Hematopoietic multipotent progenitor cell treated with erythropoietin and hydrocortisone succinate and interleukin-3 and kit ligand, for 4 days (in vitro differentiated cells): ENCODE results near the gene TMEM132D.

ENCODE experiments used
- DNase-seq: peaks from one replicate; pipeline ENCODE4 v3.0.0-alpha.2; 2015

TMEM132D gene

DNA sequence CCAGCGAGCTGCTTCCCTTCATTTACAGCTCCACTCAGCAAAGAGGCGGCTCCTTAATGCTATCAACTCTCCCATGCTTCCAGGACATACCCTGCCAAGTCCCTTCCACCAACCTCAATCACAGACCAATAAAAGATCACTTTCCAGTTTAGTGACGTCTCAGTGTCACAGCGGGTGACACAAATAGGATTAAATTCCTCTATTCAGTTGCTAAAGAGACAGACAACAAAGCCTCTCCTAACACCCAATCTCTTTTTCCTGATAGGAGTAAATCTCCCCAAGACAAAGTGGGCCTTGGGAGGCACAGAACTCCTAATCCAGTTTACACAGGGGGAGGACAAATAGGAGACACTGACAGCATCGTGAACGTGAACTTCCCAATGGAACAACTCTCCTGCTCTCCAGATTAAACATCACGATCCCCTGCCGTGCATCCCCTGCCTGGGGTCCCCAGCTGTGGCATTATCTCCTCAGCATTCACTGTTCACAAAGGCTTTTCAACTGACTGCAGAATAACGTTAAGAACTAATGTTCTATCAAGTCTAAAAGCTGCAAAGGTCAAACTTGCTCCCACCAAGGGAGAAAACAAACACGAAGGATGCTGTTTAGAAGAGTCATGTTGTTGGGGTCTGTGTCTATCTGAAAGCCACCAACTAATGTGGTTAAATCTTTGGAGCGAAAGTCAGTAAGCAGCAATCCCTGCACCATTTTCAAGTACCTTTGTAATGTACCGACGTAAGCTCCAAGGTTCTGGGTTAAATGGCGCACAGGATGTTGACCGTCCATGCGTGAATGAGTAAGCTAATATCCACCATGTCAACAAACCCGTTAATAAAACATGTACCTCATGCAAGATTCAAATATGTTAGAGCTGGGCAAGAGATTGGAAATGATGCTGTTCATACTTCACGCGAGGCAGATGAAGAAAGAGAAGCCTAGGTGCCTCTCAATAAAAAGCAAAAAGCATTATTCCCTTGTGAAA, 31.5 kb downstream of the TMEM132D start:
- DNase-seq: no peak

DNA sequence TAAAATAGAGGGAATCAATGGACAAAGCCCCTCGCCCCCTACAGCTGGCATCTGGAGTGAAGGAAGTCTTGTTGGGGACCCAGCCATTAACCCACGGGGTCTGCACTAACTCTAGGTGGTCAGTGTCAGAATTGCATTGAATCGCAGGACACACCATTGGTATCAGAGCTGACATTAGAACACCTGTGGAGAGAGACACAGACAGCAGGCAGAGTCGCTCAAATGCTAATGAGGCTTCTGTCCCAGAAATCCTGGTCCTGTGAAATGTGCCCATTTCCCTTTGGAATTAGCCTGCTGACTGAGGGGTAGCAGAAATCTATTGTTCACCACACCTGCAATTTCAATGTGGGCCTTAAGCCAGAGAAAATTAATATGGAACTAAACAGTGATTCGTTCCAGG, 33.0 kb downstream of the TMEM132D start:
- DNase-seq: no peak

DNA sequence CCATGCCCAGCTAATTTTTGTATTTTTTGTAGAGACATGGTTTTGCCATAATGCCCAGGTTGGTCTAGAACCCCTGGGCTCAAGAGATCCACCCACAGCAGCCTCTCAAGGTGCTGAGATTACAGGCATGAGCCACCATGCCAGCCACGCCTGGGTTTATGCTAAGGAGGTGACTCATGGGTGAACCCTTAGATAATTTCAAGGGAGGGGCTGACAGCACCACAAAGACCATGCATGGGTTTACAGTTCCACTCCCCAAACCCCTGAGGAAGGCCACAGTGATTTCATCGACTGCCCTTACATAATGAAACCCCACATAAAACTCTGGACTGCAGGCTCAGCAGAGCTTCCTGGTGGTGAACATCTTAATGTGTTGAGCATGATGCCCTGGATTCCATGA, 33.7 kb downstream of the TMEM132D start:
- DNase-seq: no peak

DNA sequence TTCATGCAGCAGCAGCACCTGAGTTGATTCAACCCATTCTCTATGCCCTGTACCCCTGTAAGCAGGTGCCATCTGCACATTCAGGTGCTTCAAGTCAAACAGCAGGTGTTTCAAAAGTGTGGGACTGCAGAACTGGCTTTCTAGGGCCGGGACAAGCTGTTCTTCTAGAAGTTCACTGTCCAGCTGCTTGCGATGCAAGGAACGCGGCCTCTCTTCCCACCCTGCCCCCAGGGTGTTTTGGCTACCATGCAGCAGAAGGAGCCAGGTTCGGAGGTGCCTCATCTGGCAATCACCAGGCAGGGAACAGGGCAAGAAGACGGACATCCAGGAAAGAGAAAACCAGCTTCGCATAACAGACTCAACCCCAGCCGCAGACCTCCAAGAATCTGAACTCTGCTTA, 35.2 kb downstream of the TMEM132D start:
- DNase-seq: no peak

DNA sequence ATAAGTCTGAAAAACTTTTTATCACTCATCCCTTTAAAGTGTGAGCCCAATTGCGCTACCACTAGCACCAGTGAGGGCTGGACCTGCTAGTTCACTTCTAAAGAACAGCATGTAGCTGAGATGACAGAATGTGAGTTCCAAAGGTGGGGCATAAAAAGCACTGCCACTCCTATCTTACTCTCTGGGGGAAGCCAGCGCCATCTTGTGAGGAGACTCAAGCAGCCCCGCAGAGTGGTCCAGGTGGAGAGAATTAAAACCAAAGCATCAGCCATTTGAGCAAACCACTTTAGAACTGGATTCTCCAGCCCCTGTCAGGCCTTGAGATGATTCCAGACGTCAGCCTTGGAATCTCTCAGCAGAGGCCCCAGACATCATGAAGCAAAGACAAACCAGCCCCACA, 39.9 kb downstream of the TMEM132D start:
- DNase-seq: no peak

DNA sequence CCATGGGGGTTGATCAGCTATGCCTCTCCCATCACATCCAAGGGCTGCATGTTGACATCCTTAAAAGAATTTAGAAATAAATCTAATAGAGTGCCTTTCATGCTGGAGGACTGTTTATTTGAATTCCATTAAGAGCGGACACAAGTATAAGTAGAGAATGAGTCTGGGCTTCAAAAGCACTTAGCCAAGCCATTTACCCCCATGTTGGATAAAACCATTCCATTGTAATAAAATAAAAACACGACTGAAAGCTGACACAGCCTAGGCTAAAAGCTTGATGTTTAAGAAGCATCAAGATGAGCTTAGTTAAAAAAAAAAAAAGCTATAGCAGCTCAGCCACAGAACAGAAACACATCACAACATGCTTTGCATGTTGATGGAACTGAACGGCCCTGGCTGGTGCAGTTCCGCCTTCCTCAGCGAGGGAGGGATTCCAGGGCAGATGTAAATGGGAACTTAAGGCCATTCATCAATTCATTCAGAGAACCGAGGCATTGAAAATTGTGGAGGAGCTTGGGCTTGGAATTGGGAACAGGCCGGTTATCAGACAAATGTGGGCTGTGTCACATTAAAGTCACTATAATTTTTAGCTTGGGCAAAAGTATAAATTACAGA, 41.2 kb downstream of the TMEM132D start:
- DNase-seq: no peak

DNA sequence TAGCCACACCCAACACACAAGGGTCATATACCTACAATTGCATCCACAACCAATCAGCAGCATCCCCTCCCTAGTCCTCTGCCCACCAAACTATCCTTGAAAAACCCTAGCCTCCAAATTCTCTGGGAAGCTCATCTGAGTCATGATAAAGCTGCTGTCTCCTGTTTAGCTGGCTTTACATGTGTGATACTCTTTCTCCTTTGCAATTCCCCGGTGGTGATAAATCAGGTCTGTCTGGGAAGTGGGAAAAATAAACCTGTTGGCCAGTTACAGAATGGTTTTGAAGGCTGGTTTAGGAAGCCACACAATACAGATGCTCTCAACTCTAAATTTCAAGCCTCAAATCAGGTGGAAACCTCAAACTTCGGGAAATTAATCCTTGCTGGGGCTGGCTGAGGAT, 41.9 kb downstream of the TMEM132D start:
- DNase-seq: no peak

DNA sequence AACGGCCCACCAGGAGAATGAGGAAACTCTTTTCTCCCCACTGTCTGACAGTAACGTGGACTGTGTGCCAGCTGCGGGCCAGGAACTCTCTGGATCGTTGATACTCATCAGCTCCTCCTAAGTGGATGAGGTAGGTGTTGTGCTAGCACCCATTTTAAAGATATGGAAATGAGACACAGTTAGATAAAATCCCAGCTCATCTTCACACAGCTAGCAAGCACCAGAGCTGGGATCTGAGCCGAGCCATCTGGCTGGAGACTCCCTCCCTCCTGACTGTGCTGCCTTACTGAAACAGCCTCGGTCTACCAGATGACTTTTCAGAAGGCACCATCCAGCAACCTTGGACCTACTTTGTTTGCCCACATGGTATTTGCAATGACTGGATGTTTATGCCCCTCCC, 49.2 kb downstream of the TMEM132D start:
- no peak for DNase-seq

DNA sequence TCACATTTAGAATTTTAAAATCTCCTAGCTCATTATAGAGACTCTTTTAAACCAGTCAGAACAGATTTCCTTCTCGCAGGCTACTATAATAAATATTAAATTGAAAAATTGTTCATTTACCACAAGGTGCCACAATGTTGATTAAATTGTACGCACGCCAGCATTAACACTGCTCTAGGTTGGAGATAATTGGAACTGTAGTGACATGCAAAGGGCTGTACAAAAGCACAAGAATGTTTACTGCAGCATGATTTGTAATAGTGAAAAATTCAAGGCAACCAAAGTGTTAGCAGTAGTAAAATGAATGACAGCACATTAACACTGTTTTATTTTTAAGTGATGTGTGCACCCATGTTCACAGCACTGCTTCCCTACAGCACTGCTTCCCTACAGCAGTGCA, 52.5 kb downstream of the TMEM132D start:
- no peak for DNase-seq

DNA sequence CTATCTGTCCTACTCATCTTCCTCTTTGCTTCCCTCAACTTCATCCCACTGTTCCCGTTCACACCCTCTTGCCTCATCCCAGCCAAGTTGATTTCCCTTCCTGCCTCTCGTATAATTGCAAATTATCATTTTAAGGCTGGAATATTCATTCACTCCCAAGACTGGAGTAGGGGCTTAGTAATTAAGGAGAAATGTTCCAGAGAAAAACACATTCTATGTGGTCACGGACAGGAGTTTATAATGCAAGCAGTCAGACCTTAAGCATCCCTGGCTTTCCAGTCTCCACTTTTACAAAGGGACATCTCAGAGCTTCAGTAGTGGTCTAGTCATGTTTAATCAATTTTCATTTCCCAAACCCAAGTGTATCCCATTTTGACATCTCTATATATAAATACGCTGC, 54.9 kb downstream of the TMEM132D start:
- DNase-seq: no peak

DNA sequence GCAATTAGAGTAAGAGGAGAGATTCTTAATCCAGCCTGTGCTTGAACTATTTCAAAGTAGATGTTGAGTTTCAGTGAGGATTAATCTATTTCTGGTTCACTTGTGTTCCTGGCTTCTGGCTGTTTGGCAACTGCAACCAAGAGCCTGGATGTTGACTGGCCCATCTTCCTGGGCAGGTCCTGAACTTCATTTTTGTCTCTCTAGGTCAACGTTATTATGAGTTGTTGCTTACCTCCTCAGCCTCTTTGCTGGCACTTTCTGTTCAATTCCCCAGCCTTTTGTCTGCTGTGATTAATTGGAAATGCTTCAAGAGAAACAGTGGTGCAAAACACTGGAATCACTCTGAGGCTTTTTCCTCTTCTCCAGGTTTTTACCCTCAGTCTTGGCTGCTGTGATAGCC, 56.8 kb downstream of the TMEM132D start:
- DNase-seq: no peak

DNA sequence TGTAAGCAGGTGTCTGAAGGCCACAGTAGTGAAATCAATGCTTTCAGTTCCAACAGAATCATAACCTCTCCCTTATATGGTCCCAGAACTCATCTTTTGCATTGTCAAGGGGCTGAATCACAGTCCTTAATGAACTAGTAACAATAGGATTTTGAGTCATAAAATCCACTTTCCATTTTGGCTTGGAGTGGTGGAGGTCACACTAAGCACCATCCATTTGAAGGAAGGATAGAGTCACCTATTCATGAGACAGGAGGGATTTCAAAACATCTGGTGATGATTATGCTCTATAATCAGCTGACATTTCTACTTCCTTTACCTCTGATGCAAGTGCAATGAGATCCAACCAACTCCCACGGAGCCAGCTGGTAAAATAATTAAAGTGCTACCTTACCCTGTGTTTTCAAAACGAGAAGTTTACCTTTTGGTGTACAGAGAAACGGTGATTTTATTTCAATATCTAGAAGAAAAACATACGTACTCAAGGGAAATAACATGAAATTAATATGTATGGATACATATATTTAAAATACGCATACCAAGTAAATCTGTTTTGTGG, 59.1 kb downstream of the TMEM132D start:
- no peak for DNase-seq

DNA sequence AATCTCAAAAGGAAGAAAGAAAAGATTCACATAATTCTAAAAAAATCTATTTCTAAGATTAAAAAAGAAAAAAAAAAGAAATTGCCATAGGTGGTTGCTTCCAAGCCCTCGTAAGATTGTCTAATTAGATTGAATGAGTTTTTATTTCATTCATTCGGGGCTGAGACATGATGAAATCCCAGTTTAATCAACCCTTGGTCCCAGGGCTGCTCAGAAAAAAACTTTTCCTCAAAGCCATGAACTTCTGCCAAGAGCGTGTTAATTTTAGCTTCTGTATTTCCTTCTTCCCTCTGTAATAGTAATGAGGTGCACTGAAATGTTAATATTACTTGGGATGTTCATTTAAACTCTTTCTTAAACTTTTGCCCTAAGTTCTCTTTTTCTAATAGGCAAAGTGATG, 62.6 kb downstream of the TMEM132D start:
- DNase-seq: no peak

DNA sequence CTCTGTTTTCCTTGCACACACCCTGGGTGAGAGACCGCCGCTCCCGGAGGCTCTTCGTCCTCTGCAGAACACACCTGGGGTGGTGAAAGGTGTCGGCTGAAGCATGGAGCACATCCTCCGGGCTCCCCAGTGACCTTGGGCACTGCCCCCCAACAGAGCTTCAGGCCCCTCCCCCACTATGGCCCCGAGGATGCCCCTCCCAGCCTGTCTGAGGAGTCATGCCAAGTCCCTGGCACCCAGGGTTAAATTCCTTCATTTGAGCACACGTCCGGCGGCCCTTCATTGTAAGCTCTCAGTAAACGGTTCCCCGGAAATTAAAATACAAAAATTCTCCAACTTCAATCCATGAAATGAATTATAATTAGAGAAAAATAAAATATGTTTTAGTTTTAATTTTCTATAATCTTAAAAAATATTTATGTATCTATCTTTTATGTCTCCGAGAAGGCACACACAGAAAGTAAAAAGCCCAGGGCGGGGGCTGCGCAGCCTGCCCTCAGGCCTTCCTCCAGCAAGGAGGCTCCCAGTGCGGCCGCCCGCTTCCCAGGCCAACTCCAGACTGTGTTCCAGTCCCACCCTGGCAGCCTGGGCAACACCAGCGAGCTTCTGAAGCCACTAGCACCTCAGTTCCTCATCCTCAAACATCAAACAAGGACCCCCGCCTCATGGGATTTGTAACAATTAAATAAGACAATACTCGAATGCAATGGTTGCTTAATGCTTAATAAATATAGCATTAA, 63.5 kb downstream of the TMEM132D start:
- DNase-seq: no peak

DNA sequence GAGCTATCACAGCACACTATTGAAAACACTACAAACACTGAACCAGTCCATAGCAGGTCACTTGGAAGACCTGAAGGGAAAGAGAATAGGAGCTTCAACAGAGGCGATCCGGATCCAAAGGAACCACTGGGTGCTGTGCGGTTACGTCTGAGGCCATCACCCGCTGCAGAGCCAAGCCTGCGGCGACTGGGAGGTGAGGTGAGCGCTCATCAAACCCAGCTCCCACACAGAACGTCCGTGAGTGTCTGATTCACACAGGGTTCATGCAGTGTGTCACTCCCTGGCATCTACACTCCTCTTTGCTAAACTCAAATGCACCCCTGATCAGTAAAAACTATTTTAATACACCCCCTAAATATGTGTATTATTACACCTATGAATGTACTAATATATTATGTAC, 64.1 kb downstream of the TMEM132D start:
- DNase-seq: no peak

DNA sequence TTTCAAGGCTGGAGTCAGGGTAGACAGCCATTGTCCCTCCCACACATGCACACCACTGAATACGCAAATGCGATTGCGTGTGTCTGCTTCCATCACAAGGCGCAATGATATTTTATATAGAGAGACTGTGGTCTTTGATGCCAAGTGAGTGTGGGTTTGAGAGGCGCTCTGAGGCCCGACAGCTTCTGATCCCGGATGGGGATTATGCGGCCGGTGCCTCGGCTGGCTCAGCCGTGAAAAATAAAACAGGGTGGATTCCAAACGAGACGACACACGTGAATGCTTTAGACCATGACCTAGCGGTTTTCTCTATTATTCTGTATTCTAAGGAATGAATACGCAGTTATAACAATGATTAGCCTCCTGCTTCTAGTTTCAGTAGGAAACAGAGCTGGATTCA, 72.5 kb downstream of the TMEM132D start:
- no peak for DNase-seq

DNA sequence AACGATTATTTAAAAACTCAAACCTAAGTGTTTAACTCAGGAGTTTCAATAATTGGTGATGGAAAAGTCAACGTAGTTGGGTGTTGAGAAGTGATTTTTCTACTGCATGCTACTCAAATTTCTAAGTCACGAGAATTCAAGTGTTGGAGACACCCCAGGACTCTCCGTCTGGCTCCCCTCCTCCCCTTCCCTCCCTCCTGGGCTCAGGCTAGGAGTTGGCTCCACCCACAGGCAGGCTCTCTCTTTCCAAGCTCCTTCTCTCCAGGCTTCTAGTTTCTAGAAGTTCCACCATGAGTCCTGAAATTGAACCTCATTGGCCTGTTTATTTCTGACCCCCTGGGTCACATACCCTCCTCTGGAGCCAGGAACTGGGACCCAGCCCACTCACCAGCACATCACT, 73.0 kb downstream of the TMEM132D start:
- DNase-seq: no peak

DNA sequence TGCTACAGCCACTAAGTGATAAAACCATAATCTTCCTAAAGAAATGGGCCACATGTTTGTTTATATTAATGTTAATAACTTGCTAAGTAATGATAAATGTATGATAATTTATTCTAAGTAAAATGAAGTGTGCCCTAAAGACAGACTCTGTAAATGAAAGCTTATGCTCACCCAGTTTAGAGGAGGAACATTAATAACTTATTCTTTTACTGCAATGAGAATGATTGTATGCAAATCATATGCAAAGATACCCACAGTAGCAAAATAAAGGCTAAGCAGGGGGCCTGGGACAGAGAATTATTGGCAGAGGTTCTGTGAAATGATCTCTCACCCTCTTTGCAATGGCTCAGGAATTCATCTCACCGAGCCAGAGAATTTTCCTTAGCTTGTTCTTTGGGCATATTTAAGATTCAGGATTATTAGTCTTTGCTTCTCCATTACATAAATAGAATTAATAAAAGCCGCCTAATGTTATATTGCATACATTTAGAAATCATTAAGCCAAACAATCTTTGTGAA, 75.9 kb downstream of the TMEM132D start:
- no peak for DNase-seq

DNA sequence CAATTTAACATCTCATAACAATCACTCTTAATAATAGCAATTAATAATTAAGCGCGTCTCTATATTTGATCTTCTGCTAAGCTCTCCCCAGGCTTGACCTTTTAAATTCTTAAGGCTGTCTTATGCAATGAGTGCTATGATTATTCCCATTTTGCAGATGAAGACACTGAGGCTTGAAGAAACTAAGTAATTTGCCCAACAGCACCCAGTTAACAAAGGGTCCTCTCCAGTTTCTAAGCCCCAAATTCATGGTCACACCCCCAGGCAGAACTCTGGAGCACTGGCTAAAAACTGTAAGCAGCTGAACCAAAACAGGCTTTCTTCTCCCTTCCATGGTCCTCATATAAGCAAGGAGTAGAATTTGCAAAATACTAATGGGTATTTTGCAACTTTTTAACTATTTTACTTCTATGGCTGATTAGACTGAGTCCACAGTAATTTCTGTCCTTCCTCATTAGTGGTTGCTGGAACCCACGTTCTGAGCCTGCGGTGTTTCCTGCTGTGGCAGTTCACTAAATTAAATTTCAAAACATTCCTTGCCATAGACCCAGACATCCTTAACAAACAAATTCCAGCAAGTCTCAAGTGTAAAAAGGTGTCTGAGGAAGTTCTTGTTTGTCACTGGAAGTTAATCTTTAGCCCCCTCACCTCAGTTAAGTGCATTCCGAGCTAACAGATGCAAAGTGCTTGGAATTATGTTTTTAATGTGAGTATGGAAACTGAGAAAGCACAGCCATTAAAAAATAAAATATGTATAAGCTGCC, 76.5 kb downstream of the TMEM132D start:
- DNase-seq: no peak

DNA sequence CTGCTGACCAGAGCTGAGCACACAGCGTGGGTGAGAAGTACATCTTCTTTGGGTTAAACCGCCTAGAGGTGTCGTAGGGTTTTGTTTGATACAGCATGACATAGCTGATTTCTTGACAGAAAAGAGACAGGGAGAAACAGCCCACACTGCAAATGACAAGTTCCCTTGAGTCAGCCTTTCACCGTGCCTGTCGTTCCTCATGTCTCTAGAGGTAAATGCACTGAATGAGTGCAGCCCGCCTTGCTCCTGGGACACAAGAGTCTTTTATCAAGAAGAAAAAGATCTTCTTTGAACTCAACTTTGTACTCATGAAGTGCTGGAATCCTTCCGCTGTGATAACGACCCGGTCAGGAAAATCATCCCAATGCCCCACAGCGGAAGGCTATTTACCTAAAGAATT, 77.6 kb downstream of the TMEM132D start:
- DNase-seq: no peak

DNA sequence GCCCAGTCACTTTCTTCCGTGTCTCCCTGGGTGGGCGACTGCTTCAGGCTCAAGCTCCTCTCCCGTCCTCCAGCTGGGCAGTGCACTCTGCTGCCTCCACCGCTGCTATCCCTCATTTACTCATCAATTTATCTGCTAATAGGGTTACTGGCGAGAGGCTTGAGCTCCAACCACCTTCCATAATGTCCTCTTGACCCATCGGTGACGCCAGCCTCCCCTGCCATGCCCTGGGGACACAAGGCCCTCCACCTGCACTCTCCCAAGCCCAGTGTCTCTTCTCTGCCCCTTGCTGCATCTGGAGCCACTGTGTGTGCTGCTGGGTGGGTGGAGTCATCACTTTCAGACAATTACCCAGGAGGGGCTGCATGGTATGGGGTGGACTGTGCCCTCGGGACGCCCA, 78.5 kb downstream of the TMEM132D start:
- no peak for DNase-seq

DNA sequence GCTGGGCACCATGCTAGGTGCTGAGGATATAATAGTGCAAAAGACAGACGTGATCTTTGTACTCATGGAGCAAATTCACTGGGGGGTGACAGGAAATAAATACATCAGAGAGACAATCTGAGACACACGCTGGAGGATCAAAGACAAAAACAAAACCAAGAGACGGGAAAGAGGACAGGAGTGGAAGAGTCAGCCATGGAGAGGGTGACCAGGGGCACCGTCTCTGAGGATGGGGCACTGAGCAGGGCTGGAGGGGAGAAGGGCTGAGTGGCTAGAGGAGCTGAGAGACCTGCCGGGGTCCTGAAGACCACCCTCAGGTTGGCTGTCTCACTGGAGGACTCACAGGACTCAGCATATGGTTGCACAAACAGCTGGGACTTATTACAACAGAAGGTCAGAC, 81.9 kb downstream of the TMEM132D start:
- no peak for DNase-seq
